DND-41 (cell line): Measurements from ENCODE around the gene SMIM44.

Source experiments
- ATAC-seq: fragments of 200-7000 bp; cut with Tn5 transposase; 3 replicates; pipeline ENCODE4 v1.9.1; 2021; ENCODE audit warnings: low read depth; ENCODE audit not compliant: insufficient read depth
- DNase-seq: peaks from one replicate; pipeline ENCODE4 v3.0.0-alpha.2; 2020
- H2AFZ ChIP-seq: 2 replicates; pipeline ENCODE4 v1.6.0; 2012; ENCODE audit warnings: low read depth, low read length
- H3K27ac ChIP-seq: 2 replicates; pipeline ENCODE4 v1.5.1; 2012; ENCODE audit warnings: low read length, inconsistent platforms
- H3K27me3 ChIP-seq: fragments of 200-600 bp; sonication (generic); 2 replicates; pipeline ENCODE4 v1.6.0; 2012; ENCODE audit warnings: low read length, mild to moderate bottlenecking, inconsistent platforms; ENCODE audit not compliant: insufficient read depth, poor library complexity
- H3K36me3 ChIP-seq: 2 replicates; pipeline ENCODE4 v1.5.1; 2012; ENCODE audit warnings: low read length, inconsistent platforms; ENCODE audit not compliant: insufficient read depth
- H3K4me1 ChIP-seq: 2 replicates; pipeline ENCODE4 v1.5.1; 2012; ENCODE audit warnings: mild to moderate bottlenecking, low read length; ENCODE audit not compliant: insufficient read depth
- H3K4me2 ChIP-seq: 2 replicates; pipeline ENCODE4 v1.6.0; 2012; ENCODE audit warnings: mild to moderate bottlenecking, moderate library complexity, low read length, inconsistent platforms; ENCODE audit not compliant: insufficient read depth
- H3K4me3 ChIP-seq, 2 experiments: fragments of 200-600 bp in 1 of 2; shearing (Covaris generic) in 1 of 2; 2 replicates each; pipeline ENCODE4 v1.5.1; 2012 to 2016; ENCODE audit warnings: inconsistent platforms in 2 of 2, low read length in 2 of 2, mild to moderate bottlenecking in 2 of 2, low read depth in 1 of 2, moderate library complexity in 1 of 2
- H3K79me2 ChIP-seq: 2 replicates; pipeline ENCODE4 v1.6.0; 2012; ENCODE audit warnings: low read length, inconsistent platforms; ENCODE audit not compliant: insufficient read depth
- H3K9ac ChIP-seq: 2 replicates; pipeline ENCODE4 v1.6.0; 2012; ENCODE audit warnings: low read depth, mild to moderate bottlenecking, inconsistent platforms, low read length, moderate library complexity
- H3K9me3 ChIP-seq: 2 replicates; pipeline ENCODE4 v1.5.1; 2012; ENCODE audit warnings: low read length, moderate library complexity, mild to moderate bottlenecking, inconsistent platforms; ENCODE audit not compliant: insufficient read depth, severe bottlenecking
- H4K20me1 ChIP-seq: 2 replicates; pipeline ENCODE4 v1.6.0; 2012; ENCODE audit warnings: low read length; ENCODE audit not compliant: insufficient read depth
- CTCF ChIP-seq: IDR thresholded peaks from 2 replicates; pipeline ENCODE4 v1.5.1; 2012; ENCODE audit warnings: borderline replicate concordance, low read length, moderate library complexity, mild to moderate bottlenecking; ENCODE audit not compliant: poor library complexity, severe bottlenecking; ENCODE audit errors: extremely low read depth
- EZH2 ChIP-seq: IDR thresholded peaks from 3 replicates; pipeline ENCODE4 v1.6.1; 2012; ENCODE audit warnings: borderline replicate concordance, low read depth, mild to moderate bottlenecking, moderate library complexity, low read length, inconsistent platforms; ENCODE audit not compliant: severe bottlenecking

Gene SMIM44

GRCh38 chr19:3471954-3472655 is 11.1 kb downstream of the SMIM44 start:
- peak overlapping the region; percentile 10; the same call in 1 of the 2 replicates for H3K27ac ChIP-seq
- ATAC-seq: peak; percentile 57; the same call in 1 of the 3 replicates
- DNase-seq: peak; percentile 57
- no peaks in the 10 kb centered on the region for H3K79me2 ChIP-seq
- no peak overlapping the region for H2AFZ ChIP-seq
- no peak overlapping the region for H3K4me3 ChIP-seq
- TF ChIP-seq CTCF (peak; percentile 89), EZH2 (no peak)
- H3K27me3 ChIP-seq: no peaks in the 10 kb centered on the region
- H3K4me2 ChIP-seq: no peak overlapping the region
- H4K20me1 ChIP-seq: 0 out of 2 replicates have a peak, but pooled peaks cover 5% of the 10 kb centered on the region
- H3K36me3 ChIP-seq: no peaks in the 10 kb centered on the region; the same call in none of the 2 replicates
- H3K9ac ChIP-seq: no peak overlapping the region
- H3K9me3 ChIP-seq: peaks cover 4% of the 10 kb centered on the region
- H3K4me1 ChIP-seq: no peaks in the 10 kb centered on the region

- H3K4me2 ChIP-seq: no peak overlapping the region
- TF ChIP-seq CTCF (no peak), EZH2 (no peak)
- no peak for DNase-seq
Measured at GRCh38 chr19:3470500-3471128, 12.6 kb downstream of the SMIM44 start.

GRCh38 chr19:3469638-3470499 is 13.4 kb downstream of the SMIM44 start:
- no peak overlapping the region for H3K4me2 ChIP-seq
- ATAC-seq: 0 out of 3 replicates have a peak, but pooled peaks have one; percentile 11

More at GRCh38 chr19:3470500-3471128, 12.6 kb downstream of the SMIM44 start:
- H3K9ac ChIP-seq: no peak overlapping the region
- H4K20me1 ChIP-seq: 0 out of 2 replicates have a peak, but pooled peaks cover 5% of the 10 kb centered on the region
- no peak overlapping the region for H2AFZ ChIP-seq
- H3K4me3 ChIP-seq: no peak overlapping the region
- H3K79me2 ChIP-seq: no peaks in the 10 kb centered on the region
- no peaks in the 10 kb centered on the region; the same call in 1 of the 2 replicates for H3K36me3 ChIP-seq
- no peak overlapping the region for H3K27ac ChIP-seq
- H3K9me3 ChIP-seq: peaks cover 4% of the 10 kb centered on the region
- no peak for ATAC-seq
- H3K4me1 ChIP-seq: no peaks in the 10 kb centered on the region
- no peaks in the 10 kb centered on the region for H3K27me3 ChIP-seq

More at GRCh38 chr19:3469638-3470499, 13.4 kb downstream of the SMIM44 start:
- Histone ChIP-seq H3K36me3 (no peaks in the 10 kb centered on the region; the same call in 1 of the 2 replicates), H3K27me3 (no peaks in the 10 kb centered on the region), H3K4me3 (no peak overlapping the region), H4K20me1 (0 out of 2 replicates have a peak, but pooled peaks cover 5% of the 10 kb centered on the region), H3K4me1 (no peaks in the 10 kb centered on the region), H3K9ac (no peak overlapping the region), H2AFZ (no peak overlapping the region), H3K27ac (no peak overlapping the region), H3K9me3 (peaks cover 4% of the 10 kb centered on the region), H3K79me2 (no peaks in the 10 kb centered on the region)
- no peak for TF ChIP-seq EZH2
- TF ChIP-seq CTCF: peak; percentile 16
- DNase-seq: no peak
